LNCaP clone FGC (cell line): ENCODE data around the gene IGFALS.

ENCODE experiments used
- DNase-seq: peaks from one replicate; pipeline ENCODE4 v3.0.0-alpha.2; 2011; ENCODE audit warnings: low read depth
- H3K4me3 ChIP-seq: 2 replicates; pipeline ENCODE4 v1.5.1; 2011; ENCODE audit warnings: mild to moderate bottlenecking, low read depth, low read length, control low read depth
- TF ChIP-seq, protein P1 (sequence below): IDR thresholded peaks from 2 replicates; pipeline ENCODE4 v1.5.1; 2012; ENCODE audit warnings: mild to moderate bottlenecking; ENCODE audit not compliant: control insufficient read depth, insufficient read depth; ENCODE audit errors: extremely low read depth

IGFALS gene

DNA sequence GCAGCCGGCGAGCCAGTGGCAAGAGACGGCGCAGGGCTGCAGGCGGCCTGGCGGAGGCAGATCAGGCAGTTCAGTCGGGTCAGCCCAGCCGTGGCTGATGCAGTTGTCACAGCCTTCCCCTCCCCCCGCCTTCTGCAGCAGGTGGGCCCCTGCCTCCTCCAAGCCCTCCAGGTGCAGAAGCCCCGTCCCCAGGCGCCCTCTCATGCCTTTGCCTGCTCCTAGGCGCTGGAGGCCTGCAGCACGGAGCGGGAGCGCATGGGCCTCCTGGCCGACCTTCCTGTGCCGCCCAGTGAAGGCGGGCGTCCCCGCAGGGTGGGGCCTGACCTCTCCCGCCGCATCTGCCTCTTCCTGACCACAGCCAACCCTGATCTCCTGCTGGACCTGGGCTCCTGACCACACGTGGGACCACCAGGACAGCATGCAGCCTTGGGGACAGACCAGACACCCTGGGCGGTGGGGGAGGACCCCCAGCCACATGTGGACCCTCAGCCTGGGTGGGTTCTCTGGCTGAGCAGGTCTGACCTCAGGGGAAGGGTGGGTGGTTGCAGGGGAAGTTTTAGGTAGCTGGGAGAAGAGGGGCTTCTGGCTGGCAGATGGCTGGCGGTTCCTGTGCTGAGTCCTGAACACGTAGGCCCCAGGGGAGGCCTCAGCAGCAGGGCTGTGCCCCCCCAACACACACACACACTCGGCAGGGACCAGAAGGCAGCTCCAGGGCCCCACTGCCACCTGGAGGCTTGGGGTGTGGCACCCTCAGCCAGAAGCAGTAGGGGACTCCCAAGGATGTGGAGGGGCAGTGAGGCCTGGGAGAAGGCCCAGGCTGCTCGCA, 17.4 kb downstream of the IGFALS start:
- TF ChIP-seq, protein P1, sequence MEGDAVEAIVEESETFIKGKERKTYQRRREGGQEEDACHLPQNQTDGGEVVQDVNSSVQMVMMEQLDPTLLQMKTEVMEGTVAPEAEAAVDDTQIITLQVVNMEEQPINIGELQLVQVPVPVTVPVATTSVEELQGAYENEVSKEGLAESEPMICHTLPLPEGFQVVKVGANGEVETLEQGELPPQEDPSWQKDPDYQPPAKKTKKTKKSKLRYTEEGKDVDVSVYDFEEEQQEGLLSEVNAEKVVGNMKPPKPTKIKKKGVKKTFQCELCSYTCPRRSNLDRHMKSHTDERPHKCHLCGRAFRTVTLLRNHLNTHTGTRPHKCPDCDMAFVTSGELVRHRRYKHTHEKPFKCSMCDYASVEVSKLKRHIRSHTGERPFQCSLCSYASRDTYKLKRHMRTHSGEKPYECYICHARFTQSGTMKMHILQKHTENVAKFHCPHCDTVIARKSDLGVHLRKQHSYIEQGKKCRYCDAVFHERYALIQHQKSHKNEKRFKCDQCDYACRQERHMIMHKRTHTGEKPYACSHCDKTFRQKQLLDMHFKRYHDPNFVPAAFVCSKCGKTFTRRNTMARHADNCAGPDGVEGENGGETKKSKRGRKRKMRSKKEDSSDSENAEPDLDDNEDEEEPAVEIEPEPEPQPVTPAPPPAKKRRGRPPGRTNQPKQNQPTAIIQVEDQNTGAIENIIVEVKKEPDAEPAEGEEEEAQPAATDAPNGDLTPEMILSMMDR: no peak
- H3K4me3 ChIP-seq: no peak overlapping the region
- no peak for DNase-seq

DNA sequence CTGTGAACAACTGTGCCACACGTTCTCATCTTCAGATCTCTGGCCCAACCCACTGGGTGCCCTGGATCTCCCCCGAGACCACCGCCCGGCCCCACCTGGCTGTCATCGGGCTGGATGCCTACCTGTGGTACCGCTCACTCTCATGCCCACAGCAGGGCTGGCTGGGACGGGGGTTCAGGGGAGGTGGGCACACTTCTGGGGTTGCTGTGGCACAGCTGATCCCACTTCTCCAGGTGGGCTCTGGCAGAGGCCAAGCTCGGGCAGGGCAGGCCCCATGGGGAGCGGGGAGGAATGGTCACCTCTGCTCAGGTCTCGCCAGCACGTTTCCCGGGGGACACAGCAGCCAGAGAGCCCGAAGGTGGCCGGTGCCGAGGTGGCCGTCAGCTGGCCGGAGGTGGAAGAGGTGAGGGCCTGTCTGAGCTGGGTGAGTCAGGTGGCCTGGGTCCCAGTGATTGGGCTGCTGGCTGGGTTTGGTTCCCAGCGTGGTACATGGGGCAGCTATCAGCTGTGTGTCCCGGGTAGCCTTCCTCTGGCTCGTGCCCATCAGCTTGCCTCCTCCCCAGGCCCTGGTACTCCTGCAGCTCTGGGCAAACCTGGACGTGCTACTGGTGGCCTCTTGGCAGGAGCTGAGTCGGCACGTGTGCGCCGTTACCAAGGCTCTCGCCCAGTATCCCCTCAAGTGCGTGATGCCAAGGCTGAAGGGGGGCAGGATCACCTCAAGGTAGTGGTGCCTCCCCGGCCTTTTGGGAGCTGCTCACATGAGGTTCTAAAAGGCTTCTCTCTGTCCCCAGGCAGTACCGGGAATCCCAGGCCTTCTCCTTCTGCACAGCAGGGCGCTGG, 18.3 kb downstream of the IGFALS start:
- H3K4me3 ChIP-seq: peak overlapping the region; percentile 94; the same call in 1 of the 2 replicates
- no peak for DNase-seq
- TF ChIP-seq, protein P1: no peak

DNA sequence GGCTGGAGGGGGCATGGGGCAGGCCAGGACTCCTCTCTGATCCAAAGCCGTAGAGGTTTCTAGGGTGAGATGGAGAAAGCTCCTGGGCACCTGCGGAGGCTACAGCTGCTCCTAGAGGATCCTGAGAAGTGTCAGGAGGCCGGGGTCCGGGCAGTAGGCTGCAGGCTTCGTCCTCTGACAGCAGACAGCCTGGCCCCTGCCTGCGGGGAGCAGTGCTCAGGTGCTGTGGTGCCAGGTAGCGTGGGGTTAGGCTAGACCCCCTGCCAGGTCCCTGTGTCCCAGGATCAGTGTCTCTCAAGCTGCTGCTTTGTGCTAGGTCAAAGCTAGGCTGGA, 19.1 kb downstream of the IGFALS start:
- peak overlapping the region; percentile 94 for H3K4me3 ChIP-seq
- no peak for DNase-seq
- TF ChIP-seq, protein P1: no peak

DNA sequence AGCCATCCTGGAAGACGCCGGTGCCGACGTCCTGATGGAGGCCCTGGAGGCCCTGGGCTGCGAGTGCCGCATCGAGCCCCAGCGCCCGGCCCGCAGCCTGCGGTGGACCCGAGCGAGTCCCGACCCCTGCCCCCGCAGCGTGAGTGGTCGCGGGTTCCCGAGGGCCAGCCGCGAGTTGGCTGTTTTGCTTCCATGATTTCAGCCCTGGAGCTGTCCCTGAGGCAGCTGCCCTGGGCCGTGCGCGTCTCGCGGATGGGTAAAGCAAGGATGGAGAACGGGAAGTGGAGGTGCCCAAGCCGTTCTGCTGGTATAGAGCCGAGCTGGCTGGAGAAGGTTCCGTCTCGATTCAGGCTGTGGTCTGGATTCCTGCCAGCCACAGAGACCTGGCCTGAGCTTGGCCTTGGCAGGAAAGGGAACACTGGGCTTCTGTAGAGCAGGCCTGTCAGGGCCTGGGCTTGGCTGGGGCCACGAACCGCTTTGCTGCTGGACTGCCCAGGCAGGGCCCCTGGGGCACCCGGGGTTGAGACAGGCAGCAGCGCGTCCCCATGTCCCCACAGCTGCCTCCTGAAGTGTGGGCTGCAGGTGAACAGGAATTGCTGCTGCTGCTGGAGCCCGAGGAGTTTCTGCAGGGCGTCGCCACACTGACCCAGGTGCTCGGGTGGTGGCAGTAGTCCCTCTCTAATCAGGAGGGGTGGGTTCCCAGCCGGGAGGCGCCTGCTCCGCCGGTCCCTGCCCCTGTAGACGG, 19.6 kb downstream of the IGFALS start:
- TF ChIP-seq, protein P1: no peak

DNA sequence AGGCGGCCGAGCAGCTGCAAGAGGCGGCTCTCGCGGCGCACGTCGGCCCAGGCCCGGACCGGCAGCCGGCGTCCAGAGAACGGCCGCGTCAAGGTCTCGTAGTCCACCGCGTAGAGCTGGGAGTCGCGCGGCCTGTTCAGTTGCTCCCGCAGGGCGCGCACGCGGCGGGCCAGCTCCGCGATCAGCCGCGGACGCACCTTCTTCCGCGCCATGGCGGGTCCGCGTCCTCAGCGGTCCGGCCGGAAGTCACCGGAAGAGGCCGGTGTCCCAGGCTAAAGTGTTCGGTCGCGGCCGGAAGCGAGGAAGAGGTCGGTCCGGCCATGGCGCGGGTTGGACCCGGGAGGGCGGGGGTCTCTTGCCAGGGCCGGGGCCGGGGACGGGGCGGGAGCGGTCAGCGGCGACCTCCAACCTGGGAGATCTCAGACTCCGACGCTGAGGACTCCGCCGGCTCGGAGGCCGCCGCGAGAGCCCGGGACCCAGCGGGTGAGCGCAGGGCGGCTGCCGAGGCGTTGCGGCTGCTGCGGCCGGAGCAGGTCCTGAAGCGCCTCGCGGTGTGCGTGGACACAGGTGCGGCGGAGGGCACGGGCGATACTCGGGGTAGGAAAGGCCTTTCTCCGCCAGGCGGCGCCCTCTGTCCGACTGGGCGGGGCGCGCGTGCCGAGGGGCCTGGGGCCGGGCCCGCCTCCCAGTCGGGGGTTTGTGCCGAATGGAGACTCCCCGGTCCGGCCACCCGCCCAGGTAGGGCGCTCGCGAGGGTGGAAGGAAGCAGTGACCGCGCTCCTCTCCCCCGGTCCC, 20.4 kb downstream of the IGFALS start, which contains the start of gene MRPS34:
MRPS34 (minus strand) TSS at position 227 of the 795 bp plus-strand sequence; CDS start at position 212, 15 bp downstream.
- peak; percentile 59 for DNase-seq
- peak within 1 kb of the TSS; percentile 94 for H3K4me3 ChIP-seq
- TF ChIP-seq, protein P1: peak; percentile 85

More for the DNA sequence above, 19.6 kb downstream of the IGFALS start:
- peak; percentile 50 for DNase-seq
- peak overlapping the region; percentile 94 for H3K4me3 ChIP-seq
